Ishikawa (cell line): Measurements from ENCODE around the gene MARCHF3.

Source experiments
- CEBPB ChIP-seq: IDR thresholded peaks from 2 replicates; pipeline ENCODE4 v1.6.1; 2012
- EP300 ChIP-seq: IDR thresholded peaks from 2 replicates; pipeline ENCODE4 v1.6.1; 2012; ENCODE audit warnings: borderline replicate concordance
- MAX ChIP-seq: IDR thresholded peaks from 2 replicates; pipeline ENCODE4 v1.6.1; 2012
- NFIC ChIP-seq: IDR thresholded peaks from 2 replicates; pipeline ENCODE4 v1.6.1; 2012
- RAD21 ChIP-seq: IDR thresholded peaks from 2 replicates; pipeline ENCODE4 v1.6.1; 2012; ENCODE audit warnings: low read depth
- REST ChIP-seq: IDR thresholded peaks from 2 replicates; pipeline ENCODE4 v1.6.1; 2012; ENCODE audit warnings: low read depth, mild to moderate bottlenecking
- TAF1 ChIP-seq: IDR thresholded peaks from 2 replicates; pipeline ENCODE4 v1.6.1; 2012; ENCODE audit warnings: low read depth, mild to moderate bottlenecking
- TCF12 ChIP-seq: IDR thresholded peaks from 2 replicates; pipeline ENCODE4 v1.6.1; 2012; ENCODE audit warnings: low read depth
- TEAD4 ChIP-seq: IDR thresholded peaks from 2 replicates; pipeline ENCODE4 v1.6.1; 2012
- USF1 ChIP-seq: IDR thresholded peaks from 2 replicates; pipeline ENCODE4 v1.6.1; 2012
- YY1 ChIP-seq: IDR thresholded peaks from 2 replicates; pipeline ENCODE4 v1.6.1; 2012; ENCODE audit warnings: low read depth
- ZBTB7A ChIP-seq: IDR thresholded peaks from 2 replicates; pipeline ENCODE4 v1.6.1; 2012; ENCODE audit warnings: low read depth

- TF ChIP-seq MAX (no peak), RAD21 (no peak), TAF1 (no peak), CEBPB (no peak), EP300 (no peak), NFIC (no peak), ZBTB7A (no peak), TCF12 (no peak), YY1 (no peak), USF1 (no peak), REST (no peak), TEAD4 (no peak)
Observed at GRCh38 chr5:127041571-127041970, 11.2 kb upstream of the MARCHF3 start.
